ENCODE measurements around the gene C15orf39. TPM values are rescaled to one million over a fixed set of nuclear protein-coding genes. Genes with fewer than 3 reads are reported as not detected.

The C15orf39 gene
- total and polyA plus RNA-seq, 9 of the 15 experiments (the other 6 are each of a cell fraction or from before 2014, with no cell fraction given), result 0.31 to 29.8 (median 4.4) TPM

- TF ChIP-seq LEF1 (IDR thresholded peaks at IDR 0.05), result 0 out of 2 replicates have a peak, but pooled peaks have one; percentile 47
- TF ChIP-seq SAP30 (IDR thresholded peaks at IDR 0.05; ENCODE audit: borderline replicate concordance, insufficient read depth, low read depth, low read length, poor library complexity, severe bottlenecking), result peak; percentile 71
- peak; percentile 61; the same call in 1 of the 2 replicates for TF ChIP-seq FOSL1 (tag; conservative IDR thresholded peaks at IDR 0.05)
- peak; percentile 33; the same call in 1 of the 2 replicates for TF ChIP-seq STAT6 (CRISPR knock-in tag; IDR thresholded peaks at IDR 0.05)
- peak; percentile 51 for TF ChIP-seq EP400 (IDR thresholded peaks at IDR 0.05)
- TF ChIP-seq, protein P1, sequence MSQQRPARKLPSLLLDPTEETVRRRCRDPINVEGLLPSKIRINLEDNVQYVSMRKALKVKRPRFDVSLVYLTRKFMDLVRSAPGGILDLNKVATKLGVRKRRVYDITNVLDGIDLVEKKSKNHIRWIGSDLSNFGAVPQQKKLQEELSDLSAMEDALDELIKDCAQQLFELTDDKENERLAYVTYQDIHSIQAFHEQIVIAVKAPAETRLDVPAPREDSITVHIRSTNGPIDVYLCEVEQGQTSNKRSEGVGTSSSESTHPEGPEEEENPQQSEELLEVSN (IDR thresholded peaks at IDR 0.05; ENCODE audit: borderline replicate concordance in 1 of 2, extremely low read depth in 1 of 2, insufficient read depth in 1 of 2, insufficient read length in 1 of 2, low read depth in 1 of 2, low read length in 1 of 2, poor library complexity in 1 of 2, severe bottlenecking in 1 of 2), result peak; percentile 59 to 80
- TF ChIP-seq TRIM28 (IDR thresholded peaks at IDR 0.05), result no peak
- no peak for TF ChIP-seq SIX5 (IDR thresholded peaks at IDR 0.05; ENCODE audit: borderline replicate concordance in 1 of 2, insufficient read depth in 1 of 2, low read depth in 1 of 2, low read length in 2 of 2)
- peak; percentile 82 for TF ChIP-seq HNRNPL (IDR thresholded peaks at IDR 0.05; ENCODE audit: low read depth, low read length)
- peak in 1 of 2 experiments; percentile 33; a peak in 1 of 4 replicates for TF ChIP-seq TEAD1 (CRISPR knock-in tag; IDR thresholded peaks at IDR 0.05)
- peak; percentile 24 for TF ChIP-seq TCF3 (CRISPR knock-in tag; IDR thresholded peaks at IDR 0.05)
- peak; percentile 42; the same call in 1 of the 2 replicates for TF ChIP-seq ZBTB17 (CRISPR knock-in tag; IDR thresholded peaks at IDR 0.05)
These were observed 752 bp downstream of the C15orf39 start (continued) for GRCh38 chr15:75202251-75203016.
